OCI-LY7 (cell line): Measurements from ENCODE around the gene LARP1.
"Not testable (repeated sequence)": the region's sequence is repeated elsewhere in the genome, so short reads cannot be mapped to it uniquely, and the experiment has no call there.

Experiments used
- CTCF ChIP-seq: fragments of 200-600 bp; sonication (generic); conservative IDR thresholded peaks from 2 replicates; pipeline ENCODE4 v1.5.1; 2014; ENCODE audit warnings: mild to moderate bottlenecking, antibody characterized with exemption, low read length, moderate library complexity, mixed read lengths
- EZH2phosphoT487 ChIP-seq: fragments of 200-600 bp; sonication (generic); IDR thresholded peaks from 2 replicates; pipeline ENCODE4 v1.6.1; 2018; ENCODE audit warnings: low read depth, borderline replicate concordance, mild to moderate bottlenecking, mixed run types, antibody characterized with exemption, low read length, moderate library complexity, mixed read lengths

- TF ChIP-seq CTCF, EZH2phosphoT487: not testable (repeated sequence)
These were observed 24.4 kb upstream of the LARP1 start for GRCh38 chr5:154730761-154731160.
